ENCODE measurements around the gene MGME1. TPM values are rescaled to one million over a fixed set of nuclear protein-coding genes. Genes with fewer than 3 reads are reported as not detected.

The MGME1 gene
- total and polyA plus RNA-seq, 2 experiments from 2014 or later, result 5.6 to 10.4 TPM

DNA sequence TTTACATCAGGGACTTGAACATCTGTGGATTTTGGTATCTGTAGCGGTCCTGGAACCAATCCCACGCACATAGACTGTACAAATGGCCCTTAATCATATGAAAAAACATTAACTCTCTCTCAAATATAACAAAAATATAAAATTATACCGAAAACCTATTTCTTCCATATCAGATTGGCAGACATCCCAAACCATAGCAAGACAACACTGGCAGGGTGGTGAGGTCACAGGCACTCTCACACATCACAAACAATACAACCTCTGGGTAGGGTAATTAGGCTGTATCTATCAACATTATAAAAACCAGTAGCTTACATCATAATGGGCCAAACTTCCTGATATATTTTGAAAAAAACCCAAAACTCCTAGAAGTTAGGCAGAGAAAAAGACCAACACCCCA is 48.0 kb downstream of the MGME1 start:
- Histone ChIP-seq H3K36me3 (ENCODE audit: low read depth) (no peaks in the 10 kb centered on the region), H3K27ac (no peak overlapping the region), H3K9me3 (ENCODE audit: low read depth) (no peaks in the 10 kb centered on the region), H2AFZ (no peak overlapping the region), H3K4me2 (ENCODE audit: unreplicated experiment) (no peak overlapping the region), H3K27me3 (replicated peaks; ENCODE audit: insufficient read depth) (peaks cover 9% of the 10 kb centered on the region; the same call in 1 of the 2 replicates), H3K9ac (no peak overlapping the region), H3K9me2 (ENCODE audit: insufficient read depth) (no peaks in the 10 kb centered on the region), H3K79me2 (ENCODE audit: insufficient read depth) (no peaks in the 10 kb centered on the region), H3F3A (ENCODE audit: insufficient read depth) (no peaks in the 10 kb centered on the region), H3K4me3 (no peak overlapping the region), H3K4me1 (ENCODE audit: insufficient read depth) (no peaks in the 10 kb centered on the region), H4K20me1 (ENCODE audit: insufficient read depth) (no peaks in the 10 kb centered on the region)
- in situ Hi-C loops (cut with MboI), result no loop called here
- DNase-seq, result no peak
- WGBS, 2 experiments (ENCODE audit: low coverage in 1 of 2, low lambda C conversion rate in 2 of 2, missing lambda C conversion rate in 2 of 2), result 77 to 82% methylated on average over 3 of the region's 3 CpGs
- no peak for TF ChIP-seq EZH2phosphoT487 (IDR thresholded peaks at IDR 0.05; ENCODE audit: insufficient read depth, low read depth)
- TF ChIP-seq EZH2 (IDR thresholded peaks at IDR 0.05; ENCODE audit: insufficient read depth, poor library complexity, severe bottlenecking), result no peak

- in situ Hi-C loops (cut with MboI), result no loop called here
- H3K9me3 ChIP-seq (ENCODE audit: low read depth), result no peaks in the 10 kb centered on the region
- no peaks in the 10 kb centered on the region for H3K36me3 ChIP-seq (ENCODE audit: low read depth)
- no peak overlapping the region for H3K4me2 ChIP-seq (ENCODE audit: unreplicated experiment)
- no peak overlapping the region for H3K27ac ChIP-seq
- no peak for DNase-seq
- peaks cover 9% of the 10 kb centered on the region; the same call in 1 of the 2 replicates for H3K27me3 ChIP-seq (replicated peaks; ENCODE audit: insufficient read depth)
- TF ChIP-seq EZH2 (IDR thresholded peaks at IDR 0.05; ENCODE audit: insufficient read depth, poor library complexity, severe bottlenecking) (no peak), EZH2phosphoT487 (IDR thresholded peaks at IDR 0.05; ENCODE audit: insufficient read depth, low read depth) (no peak)
- WGBS, 2 experiments (ENCODE audit: low coverage in 1 of 2, low lambda C conversion rate in 2 of 2, missing lambda C conversion rate in 2 of 2), result 55 to 59% methylated on average over 10 of the region's 10 CpGs
- no peaks in the 10 kb centered on the region for H3K79me2 ChIP-seq (ENCODE audit: insufficient read depth)
- H3K4me1 ChIP-seq (ENCODE audit: insufficient read depth), result no peaks in the 10 kb centered on the region
- no peak overlapping the region for H2AFZ ChIP-seq
- H3K4me3 ChIP-seq, result no peak overlapping the region
- no peaks in the 10 kb centered on the region for H3K9me2 ChIP-seq (ENCODE audit: insufficient read depth)
- no peaks in the 10 kb centered on the region for H4K20me1 ChIP-seq (ENCODE audit: insufficient read depth)
- no peaks in the 10 kb centered on the region for H3F3A ChIP-seq (ENCODE audit: insufficient read depth)
- H3K9ac ChIP-seq, result no peak overlapping the region
These were observed 49.3 kb downstream of the MGME1 start for GRCh38 chr20:18018100-18018499.

GRCh38 chr20:18019068-18019467 is 50.2 kb downstream of the MGME1 start:
- Histone ChIP-seq H4K20me1 (ENCODE audit: insufficient read depth) (no peaks in the 10 kb centered on the region), H3K9me3 (ENCODE audit: low read depth) (no peaks in the 10 kb centered on the region), H2AFZ (no peak overlapping the region), H3K79me2 (ENCODE audit: insufficient read depth) (no peaks in the 10 kb centered on the region), H3K36me3 (ENCODE audit: low read depth) (no peaks in the 10 kb centered on the region), H3K27me3 (replicated peaks; ENCODE audit: insufficient read depth) (peaks cover 9% of the 10 kb centered on the region; the same call in 1 of the 2 replicates), H3K4me3 (no peak overlapping the region), H3K4me2 (ENCODE audit: unreplicated experiment) (no peak overlapping the region), H3K27ac (no peak overlapping the region), H3F3A (ENCODE audit: insufficient read depth) (no peaks in the 10 kb centered on the region), H3K9ac (no peak overlapping the region), H3K4me1 (ENCODE audit: insufficient read depth) (no peaks in the 10 kb centered on the region), H3K9me2 (ENCODE audit: insufficient read depth) (no peaks in the 10 kb centered on the region)
- in situ Hi-C loops (cut with MboI), result no loop called here
- WGBS, 2 experiments (ENCODE audit: low coverage in 1 of 2, low lambda C conversion rate in 2 of 2, missing lambda C conversion rate in 2 of 2), result 0% methylated on average over 1 of the region's 1 CpG
- peak; percentile 42 for DNase-seq
- TF ChIP-seq EZH2phosphoT487 (IDR thresholded peaks at IDR 0.05; ENCODE audit: insufficient read depth, low read depth) (no peak), EZH2 (IDR thresholded peaks at IDR 0.05; ENCODE audit: insufficient read depth, poor library complexity, severe bottlenecking) (no peak)

DNA sequence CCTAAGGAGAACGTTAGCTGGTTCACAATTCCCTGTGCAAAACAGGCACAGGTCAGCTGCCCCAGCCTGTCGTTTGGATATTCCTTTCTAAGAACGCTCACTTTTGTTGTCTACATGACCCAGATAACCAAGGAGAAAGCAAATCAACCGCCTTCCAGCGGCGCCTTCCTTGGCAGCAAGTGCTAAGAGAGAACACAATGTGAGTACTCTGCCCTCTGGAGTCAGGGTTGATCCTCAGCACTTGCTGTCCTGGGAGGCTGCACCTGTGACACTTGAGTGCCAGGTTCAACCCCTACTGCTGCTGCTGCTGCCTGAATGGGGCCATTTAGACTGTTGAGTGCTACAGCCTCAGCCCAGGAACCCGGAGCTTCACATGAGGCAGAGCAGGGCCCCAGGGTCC is 52.1 kb downstream of the MGME1 start:
- in situ Hi-C loops (cut with MboI), result no loop called here
- Histone ChIP-seq H3K4me1 (ENCODE audit: insufficient read depth) (no peaks in the 10 kb centered on the region), H4K20me1 (ENCODE audit: insufficient read depth) (no peaks in the 10 kb centered on the region), H3K27ac (no peak overlapping the region), H3F3A (ENCODE audit: insufficient read depth) (no peaks in the 10 kb centered on the region), H3K4me2 (ENCODE audit: unreplicated experiment) (no peak overlapping the region), H3K4me3 (no peak overlapping the region), H3K36me3 (ENCODE audit: low read depth) (no peaks in the 10 kb centered on the region), H3K9ac (no peak overlapping the region), H3K79me2 (ENCODE audit: insufficient read depth) (no peaks in the 10 kb centered on the region), H3K27me3 (replicated peaks; ENCODE audit: insufficient read depth) (peaks cover 9% of the 10 kb centered on the region; the same call in 1 of the 2 replicates), H3K9me2 (ENCODE audit: insufficient read depth) (no peaks in the 10 kb centered on the region), H2AFZ (no peak overlapping the region), H3K9me3 (ENCODE audit: low read depth) (no peaks in the 10 kb centered on the region)
- TF ChIP-seq EZH2 (IDR thresholded peaks at IDR 0.05; ENCODE audit: insufficient read depth, poor library complexity, severe bottlenecking), result no peak
- no peak for TF ChIP-seq EZH2phosphoT487 (IDR thresholded peaks at IDR 0.05; ENCODE audit: insufficient read depth, low read depth)
- WGBS, 2 experiments (ENCODE audit: low coverage in 1 of 2, low lambda C conversion rate in 2 of 2, missing lambda C conversion rate in 2 of 2), result 53 to 57% methylated on average over 7 of the region's 7 CpGs
- no peak for DNase-seq
